ENCODE measurements around the gene RSU1.

GRCh38 chr10:16639471-16639870 is 177.8 kb downstream of the RSU1 start:
- no peak for TF ChIP-seq RELB (IDR thresholded peaks at IDR 0.05; ENCODE audit: low read depth)
- TF ChIP-seq ETV6 (conservative IDR thresholded peaks at IDR 0.05 in 1 of 2, IDR thresholded peaks at IDR 0.05 in 1 of 2; ENCODE audit: borderline replicate concordance in 1 of 2, low read depth in 1 of 2), result no peak
- no peak for TF ChIP-seq CREM (IDR thresholded peaks at IDR 0.05; ENCODE audit: low read depth)
